A673 (cell line): ENCODE measurements around the gene TACC3. TPM values are rescaled to one million over a fixed set of nuclear protein-coding genes. Genes with fewer than 3 reads are reported as not detected.

ENCODE experiments used
- BruUV-seq: library from RNA; stranded (reverse); fragments of 400-500 nt; replicated peaks from 2 replicates; lab custom pipeline; 2021; lab: Mats Ljungman, UMichigan
- CTCF ChIA-PET: fragments of 300-600 bp; sonication (Branson Sonifier 250); formaldehyde crosslinking; loops from one replicate; lab custom pipeline; 2022; ENCODE audit warnings: antibody characterized with exemption; lab: Charles Lee
- POLR2A ChIA-PET: fragments of 300-600 bp; sonication (Branson Sonifier 250); formaldehyde crosslinking; loops from one replicate; lab custom pipeline; 2022; ENCODE audit warnings: antibody characterized with exemption; ENCODE audit not compliant: low non-redundant PET; lab: Charles Lee
- DNase-seq: peaks from one replicate; pipeline ENCODE4 v3.0.0-alpha.2; 2015; ENCODE audit warnings: low spot score
- H3K27ac ChIP-seq: fragments of 200-600 bp; sonication (generic); 2 replicates; pipeline ENCODE4 v1.5.1; 2016; ENCODE audit warnings: mixed run types, low read depth, mild to moderate bottlenecking, mixed read lengths, antibody characterized with exemption, low read length; ENCODE audit not compliant: poor library complexity, severe bottlenecking
- H3K27me3 ChIP-seq: fragments of 200-600 bp; sonication (generic); replicated peaks from 2 replicates; pipeline ENCODE4 v1.6.1; 2017; ENCODE audit warnings: mixed run types, low read depth, mild to moderate bottlenecking, mixed read lengths, antibody characterized with exemption, low read length; ENCODE audit not compliant: insufficient read depth, poor library complexity
- H3K36me3 ChIP-seq: fragments of 200-600 bp; sonication (generic); 2 replicates; pipeline ENCODE4 v1.6.1; 2016; ENCODE audit warnings: mixed run types, mild to moderate bottlenecking, mixed read lengths, antibody characterized with exemption, low read length; ENCODE audit not compliant: insufficient read depth, poor library complexity, severe bottlenecking
- H3K4me1 ChIP-seq: fragments of 200-600 bp; sonication (generic); 2 replicates; pipeline ENCODE4 v1.6.1; 2017; ENCODE audit warnings: mixed run types, mild to moderate bottlenecking, mixed read lengths, antibody characterized with exemption, low read length; ENCODE audit not compliant: insufficient read depth, poor library complexity, severe bottlenecking
- H3K4me3 ChIP-seq: fragments of 200-600 bp; sonication (generic); 2 replicates; pipeline ENCODE4 v1.5.1; 2016; ENCODE audit warnings: low read depth, mixed run types, mild to moderate bottlenecking, mixed read lengths, low read length; ENCODE audit not compliant: poor library complexity, severe bottlenecking
- H3K9me3 ChIP-seq: fragments of 200-600 bp; sonication (generic); 2 replicates; pipeline ENCODE4 v1.6.1; 2016; ENCODE audit warnings: mixed run types, low read depth, mild to moderate bottlenecking, mixed read lengths, antibody characterized with exemption, low read length; ENCODE audit not compliant: poor library complexity, severe bottlenecking
- CTCF ChIP-seq: fragments of 300-800, 200-600 bp; sonication (generic); conservative IDR thresholded peaks from 2 replicates; pipeline ENCODE4 v1.5.1; 2017; ENCODE audit warnings: low read depth, mild to moderate bottlenecking, antibody characterized with exemption, low read length, moderate library complexity, mixed read lengths
- EZH2 ChIP-seq: fragments of 200-600 bp; sonication (generic); IDR thresholded peaks from 2 replicates; pipeline ENCODE4 v1.6.1; 2017; ENCODE audit warnings: borderline replicate concordance, low read depth, mild to moderate bottlenecking, mixed read lengths, antibody characterized with exemption, low read length; ENCODE audit not compliant: poor library complexity, severe bottlenecking
- intact Hi-C: fragments of 100-400 bp; cut with micrococcal nuclease; formaldehyde crosslinking; loops from one replicate; pipeline ENCODE4 v1.10.0; 2022; ENCODE audit not compliant: unreplicated experiment
- total RNA-seq: library from RNA; stranded (reverse); gene quantifications from 2 replicates; pipeline ENCODE4 v1.2.3, GENCODE V29; 2021

TACC3 gene
- total RNA-seq, 1 experiment from 2014 or later = 246 TPM

DNA sequence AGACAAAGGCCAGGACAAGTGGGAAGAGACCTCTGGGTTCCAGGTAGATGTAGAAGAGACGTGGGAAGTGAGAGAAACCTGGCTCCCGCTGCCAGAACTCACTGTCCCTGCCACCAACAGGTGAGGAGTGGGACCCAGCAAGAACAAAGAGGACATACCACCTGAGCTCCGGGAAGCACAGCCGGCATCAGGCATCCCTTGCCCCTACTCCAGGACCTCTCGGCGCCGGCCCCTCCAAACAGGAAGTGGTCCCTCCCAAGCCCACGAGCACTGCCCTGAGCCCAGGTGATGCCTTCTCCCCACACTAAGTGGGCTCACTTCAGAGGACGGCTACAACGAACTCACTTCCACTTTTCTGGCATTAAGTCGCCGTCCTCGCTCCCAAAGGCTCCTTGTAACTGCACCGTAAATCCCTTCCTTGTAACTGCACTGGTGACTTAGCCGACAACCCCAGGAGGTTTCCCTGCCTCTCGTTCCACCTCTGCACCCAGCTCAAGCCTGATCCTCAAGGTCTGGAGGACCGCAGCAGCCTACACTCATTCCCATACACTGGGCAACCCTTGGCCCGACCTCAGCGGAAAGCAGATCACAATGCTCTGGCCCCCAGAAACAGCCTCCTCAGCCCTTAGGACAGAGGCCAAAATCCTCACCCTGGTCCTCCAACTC is 46.1 kb upstream of the TACC3 start:
- BruUV-seq = no TSS peak
- TF ChIP-seq EZH2 (no peak), CTCF (no peak)
- POLR2A ChIA-PET = no interaction called here
- Histone ChIP-seq H3K27ac (no peak overlapping the region), H3K4me3 (no peak overlapping the region), H3K4me1 (no peaks in the 10 kb centered on the region), H3K27me3 (no peaks in the 10 kb centered on the region), H3K36me3 (no peaks in the 10 kb centered on the region), H3K9me3 (no peaks in the 10 kb centered on the region)
- intact Hi-C loops = no loop called here
- DNase-seq = no peak
- CTCF ChIA-PET = no interaction called here

- no TSS peak for BruUV-seq
- TF ChIP-seq EZH2 (no peak), CTCF (no peak)
- Histone ChIP-seq H3K4me1 (no peaks in the 10 kb centered on the region), H3K4me3 (no peak overlapping the region), H3K27me3 (no peaks in the 10 kb centered on the region), H3K9me3 (no peaks in the 10 kb centered on the region), H3K27ac (no peak overlapping the region), H3K36me3 (no peaks in the 10 kb centered on the region)
- no peak for DNase-seq
- ChIA-PET CTCF (no interaction called here), POLR2A (no interaction called here)
- intact Hi-C loops = no loop called here
Measured at GRCh38 chr4:1675802-1676137, 45.6 kb upstream of the TACC3 start.

GRCh38 chr4:1676605-1677525 is 44.5 kb upstream of the TACC3 start:
- intact Hi-C loops = no loop called here
- no peaks in the 10 kb centered on the region for H3K36me3 ChIP-seq
- TF ChIP-seq CTCF (no peak), EZH2 (no peak)
- ChIA-PET CTCF (no interaction called here), POLR2A (no interaction called here)
- no peaks in the 10 kb centered on the region for H3K27me3 ChIP-seq
- H3K27ac ChIP-seq = no peak overlapping the region
- H3K4me3 ChIP-seq = no peak overlapping the region
- H3K9me3 ChIP-seq = no peaks in the 10 kb centered on the region
- BruUV-seq = no TSS peak
- no peak for DNase-seq
- H3K4me1 ChIP-seq = no peaks in the 10 kb centered on the region
